SW480 (cell line): ENCODE measurements around the gene SH3BGR.
"Not testable (repeated sequence)": the region's sequence is repeated elsewhere in the genome, so short reads cannot be mapped to it uniquely, and the experiment has no call there.

ENCODE experiments used
- DNase-seq: peaks from one replicate; pipeline ENCODE4 v3.0.0-alpha.2; 2016; ENCODE audit warnings: low spot score

SH3BGR gene

DNA sequence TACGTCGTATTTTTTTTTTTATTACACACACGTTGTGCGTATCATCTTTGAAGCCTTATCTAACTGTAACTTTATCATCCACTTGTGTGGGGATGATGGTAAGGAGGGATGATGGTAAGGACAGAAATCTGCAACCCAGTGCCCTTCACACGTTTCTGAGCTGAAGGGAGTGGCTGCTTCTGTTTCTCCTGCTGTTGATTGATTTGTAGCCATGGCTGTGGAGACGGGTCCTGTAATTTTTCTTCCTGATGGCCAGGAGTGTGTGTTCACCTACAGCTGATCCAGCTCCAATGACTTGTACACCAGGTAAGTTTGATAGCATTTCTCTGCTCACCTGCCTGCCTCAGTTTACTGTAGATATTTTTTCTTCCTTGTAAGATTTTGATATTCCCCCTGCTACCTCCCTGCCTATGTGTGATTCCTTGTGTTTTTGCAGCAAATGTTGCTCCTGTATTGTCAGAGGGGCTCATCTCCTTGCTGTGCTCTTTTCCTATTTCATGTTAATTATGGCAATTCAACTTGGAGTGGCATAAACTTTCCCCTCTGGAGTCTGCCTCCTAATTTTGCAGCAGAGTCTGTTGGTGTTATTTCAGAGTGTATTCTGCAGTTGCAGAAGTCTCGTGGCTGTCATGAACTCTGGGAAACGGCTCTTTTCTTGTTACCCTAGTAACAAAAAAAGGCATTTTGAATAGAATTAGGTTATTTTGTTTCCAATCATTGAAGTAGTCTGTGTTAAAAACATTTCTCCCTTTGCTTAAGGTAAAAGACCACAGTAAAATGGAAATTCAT is 64.1 kb downstream of the SH3BGR start:
- DNase-seq: no peak

DNA sequence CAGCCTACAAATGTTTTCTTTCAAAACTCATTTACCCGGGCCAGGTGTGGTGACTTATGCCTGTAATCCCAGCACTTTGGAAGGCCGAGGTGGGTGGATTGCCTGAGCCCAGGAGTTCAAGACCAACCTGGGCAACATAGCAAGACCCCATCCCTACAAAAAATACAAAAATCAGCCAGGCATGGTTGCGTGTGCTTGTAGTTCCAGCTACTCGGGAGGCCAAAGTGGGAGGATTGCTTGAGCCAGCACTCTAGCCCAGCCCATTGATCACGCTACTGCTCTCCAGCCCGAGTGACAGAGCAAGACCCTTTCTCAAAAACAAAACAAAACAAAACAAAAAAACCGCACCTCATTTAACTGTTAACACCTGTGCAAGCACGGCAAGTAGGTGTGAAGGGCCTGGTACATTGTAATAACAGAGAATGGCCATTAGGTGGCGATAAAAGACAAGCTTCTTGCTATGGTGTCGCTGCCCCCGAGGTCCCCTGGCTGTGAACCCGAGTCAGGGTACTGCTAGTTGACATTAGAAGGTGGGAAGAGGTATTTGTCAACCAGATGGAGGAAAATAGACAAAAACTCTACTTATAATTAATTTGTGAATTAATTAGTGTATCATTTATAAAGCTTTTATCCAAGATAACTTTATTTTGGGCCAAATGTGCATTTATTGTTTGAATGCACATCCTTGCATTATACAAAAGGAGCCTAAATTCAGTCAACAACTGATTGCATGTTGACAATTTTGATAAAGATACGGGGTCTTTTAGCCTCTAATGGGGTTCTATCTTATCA is 66.5 kb downstream of the SH3BGR start:
- peak; percentile 86 for DNase-seq

DNA sequence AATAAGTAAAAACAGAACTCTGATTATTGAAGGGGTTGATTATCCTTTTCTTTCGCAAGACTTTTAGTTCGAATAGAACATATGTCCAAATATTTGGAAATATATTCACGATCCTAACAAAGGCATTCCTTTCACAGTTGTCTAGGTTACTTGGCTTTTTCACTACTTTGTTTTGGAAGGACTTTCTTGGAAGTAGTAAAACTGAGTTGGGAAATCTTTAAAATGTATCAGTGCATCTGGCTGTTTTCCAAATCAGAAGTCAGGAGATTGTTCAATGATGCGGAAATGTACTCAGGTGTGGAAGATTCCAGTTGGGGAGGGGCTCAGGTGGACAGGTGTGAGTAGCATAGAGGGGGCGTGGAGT is 67.1 kb downstream of the SH3BGR start:
- DNase-seq: no peak

DNA sequence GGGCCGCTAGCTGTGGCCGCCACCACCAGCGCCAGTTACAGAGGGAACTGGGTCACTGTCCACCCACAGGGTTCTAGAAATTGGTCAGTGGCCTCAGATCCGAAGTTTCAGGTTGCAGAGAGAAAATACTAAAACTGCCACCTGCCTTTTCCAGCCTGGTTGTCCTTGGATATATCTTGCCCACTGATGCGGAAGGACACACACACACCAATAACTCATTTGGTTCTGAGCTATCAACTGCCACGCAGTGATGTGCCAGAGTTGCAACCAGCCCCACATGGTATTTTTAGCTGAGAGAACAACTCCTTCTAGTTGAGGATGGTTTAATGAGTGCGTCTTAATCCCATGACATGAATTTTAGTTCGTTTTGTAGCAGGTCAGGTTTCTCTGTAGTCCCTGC is 68.1 kb downstream of the SH3BGR start:
- DNase-seq: no peak

- no peak for DNase-seq
These were observed 71.6 kb downstream of the SH3BGR start for GRCh38 chr21:39523399-39523798.

- no peak for DNase-seq
These were observed 72.1 kb downstream of the SH3BGR start for GRCh38 chr21:39523915-39524314.

DNA sequence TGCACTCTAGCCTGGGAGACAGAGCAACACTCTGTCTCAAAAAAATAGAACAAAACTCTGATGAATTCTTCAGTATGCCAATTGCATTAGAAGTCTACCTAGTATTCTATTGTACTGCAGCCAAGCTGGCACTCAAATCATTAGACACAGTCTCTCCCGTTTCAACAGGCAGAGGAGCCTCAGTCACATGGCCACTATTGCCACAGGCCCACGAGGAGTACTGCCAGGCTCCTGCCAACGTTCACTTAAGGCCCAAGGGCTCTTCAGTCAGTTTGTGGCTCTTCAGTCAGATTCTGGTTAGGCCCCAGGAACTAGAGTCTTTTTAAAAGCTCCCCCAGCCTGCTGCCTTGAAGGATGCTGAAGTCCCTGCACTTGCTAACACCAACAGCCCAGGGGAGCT is 73.4 kb downstream of the SH3BGR start:
- no peak for DNase-seq

- no peak for DNase-seq
These were observed 73.8 kb downstream of the SH3BGR start for GRCh38 chr21:39525601-39526000.

GRCh38 chr21:39527067-39527595 is 75.4 kb downstream of the SH3BGR start:
- DNase-seq: no peak

- no peak for DNase-seq
These were observed 76.1 kb downstream of the SH3BGR start for GRCh38 chr21:39527664-39528381.

DNA sequence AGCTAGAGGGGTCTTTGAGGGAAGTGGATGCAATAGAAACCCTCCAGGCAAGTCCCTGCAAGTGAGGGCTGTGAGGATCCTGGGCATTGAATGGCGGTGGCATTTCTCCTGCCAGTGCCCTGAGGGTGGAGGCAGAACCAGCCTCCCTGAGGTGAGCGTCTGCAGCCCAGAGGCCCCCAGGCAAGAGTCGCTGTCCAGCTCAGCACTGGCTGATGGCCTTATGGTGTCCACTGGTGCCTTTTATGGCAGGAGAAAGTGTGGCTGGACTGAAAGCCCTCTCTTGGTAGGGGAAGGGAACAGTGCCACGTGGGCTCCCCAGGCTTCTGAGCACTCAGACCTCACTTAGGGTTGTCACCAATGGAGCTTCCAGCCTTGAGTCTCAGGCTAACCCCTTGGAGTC is 77.3 kb downstream of the SH3BGR start:
- no peak for DNase-seq

GRCh38 chr21:39531064-39531463 is 79.3 kb downstream of the SH3BGR start:
- no peak for DNase-seq

GRCh38 chr21:39531840-39532239 is 80.1 kb downstream of the SH3BGR start:
- peak; percentile 52 for DNase-seq

DNA sequence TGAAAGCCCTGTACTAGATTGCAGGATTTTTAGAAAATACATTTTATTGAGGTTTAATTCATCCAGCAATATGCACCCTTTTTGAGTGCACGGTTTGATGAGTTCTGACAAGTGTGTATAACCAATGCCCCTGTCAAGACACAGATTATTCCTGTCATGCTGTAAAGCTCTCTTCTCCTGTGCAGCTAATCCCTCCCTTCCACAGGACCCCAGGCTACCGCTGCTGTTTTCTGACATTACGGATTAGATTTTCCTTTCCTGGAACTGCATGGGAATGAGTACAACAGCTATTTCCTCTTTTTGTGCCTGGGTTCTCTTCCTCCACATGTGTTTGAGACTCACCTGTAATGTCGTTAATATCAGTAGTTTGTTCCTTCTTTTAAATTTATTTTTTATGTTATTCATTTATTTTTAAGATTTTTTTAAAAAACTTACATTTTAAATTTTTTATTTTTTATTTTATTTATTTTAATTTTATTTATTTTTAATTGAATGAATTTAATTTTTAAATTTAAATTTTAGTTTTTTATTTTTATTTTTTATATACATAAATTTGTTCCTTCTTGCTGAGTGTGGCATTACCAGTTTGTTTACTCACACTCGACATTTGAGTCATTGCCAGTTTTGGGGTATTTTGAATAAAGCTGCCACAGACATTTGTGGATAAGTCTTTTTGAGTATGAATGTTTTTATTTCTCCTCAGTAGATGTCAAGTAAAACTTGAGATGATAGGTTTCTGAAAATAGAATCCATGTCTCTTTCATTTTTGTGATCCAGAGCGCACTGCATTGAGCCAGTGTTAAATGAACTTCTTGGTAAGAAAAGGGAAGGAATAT is 82.0 kb downstream of the SH3BGR start:
- DNase-seq: no peak

- DNase-seq: no peak
These were observed 84.1 kb downstream of the SH3BGR start for GRCh38 chr21:39535646-39536437.

GRCh38 chr21:39536835-39537234 is 85.1 kb downstream of the SH3BGR start:
- DNase-seq: no peak

DNA sequence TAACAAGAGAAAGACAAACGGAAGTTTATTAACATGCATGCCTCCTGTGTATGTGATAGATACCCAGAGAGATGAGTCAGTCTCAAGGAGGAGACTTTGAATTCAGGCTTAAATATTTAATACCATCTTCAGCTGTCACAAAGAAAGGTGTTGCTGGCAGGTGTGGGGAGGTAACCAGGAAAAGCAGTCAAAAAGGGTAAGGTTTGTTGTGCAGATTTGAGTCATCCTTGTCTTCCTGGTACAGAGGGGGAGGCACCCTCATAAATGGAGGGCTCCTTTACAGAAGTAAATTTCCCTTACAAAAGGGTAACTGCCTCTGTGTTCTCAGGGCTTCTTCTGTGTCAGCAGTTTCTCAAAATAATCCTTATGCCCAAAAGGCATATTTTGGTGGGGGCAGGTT is 85.8 kb downstream of the SH3BGR start:
- DNase-seq: no peak

DNA sequence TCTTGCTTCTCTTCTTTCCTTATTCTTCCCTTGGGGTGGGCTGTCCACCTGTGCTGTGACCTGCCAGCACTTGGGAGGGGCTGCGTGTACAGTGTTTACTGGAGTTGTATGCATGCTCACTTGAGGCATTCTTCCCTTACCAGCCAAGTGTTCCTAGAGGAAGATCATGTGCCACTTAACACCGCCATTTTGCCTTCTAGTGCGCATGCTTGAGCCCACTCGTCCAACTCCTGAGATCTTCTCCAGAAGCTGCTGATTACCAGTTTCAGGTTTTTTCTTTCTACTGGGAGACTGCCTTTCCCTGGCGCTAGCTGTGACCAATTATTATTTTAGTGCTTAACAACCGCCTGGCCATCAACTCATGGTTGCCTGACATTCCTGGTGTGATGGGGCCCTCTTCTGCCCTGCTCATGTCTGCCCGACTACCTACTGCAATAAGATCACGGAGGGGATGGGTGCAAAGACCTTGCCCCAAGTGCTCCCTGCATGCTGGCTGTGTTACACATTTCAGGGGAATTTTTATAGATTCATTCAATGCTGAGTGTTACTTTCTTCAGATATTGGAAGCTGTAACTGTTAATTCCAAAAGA is 86.8 kb downstream of the SH3BGR start:
- no peak for DNase-seq

DNA sequence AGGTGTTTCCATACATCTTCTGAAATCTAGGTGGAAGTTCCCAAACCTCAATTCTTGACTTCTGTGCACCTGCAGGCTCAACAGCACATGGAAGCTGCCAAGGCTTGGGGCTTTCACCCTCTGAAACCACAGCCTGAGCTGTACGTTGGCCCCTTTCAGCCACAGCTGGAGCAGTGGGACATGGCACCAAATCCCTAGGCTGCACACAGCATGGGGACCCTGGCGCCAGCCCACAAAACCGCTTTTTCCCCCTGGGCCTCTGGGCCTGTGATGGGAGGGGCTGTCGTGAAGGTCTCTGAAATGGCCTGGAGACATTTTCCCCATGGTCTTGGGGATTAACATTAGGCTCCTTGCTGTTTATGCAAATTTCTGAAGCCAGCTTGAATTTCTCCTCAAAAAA is 88.6 kb downstream of the SH3BGR start:
- DNase-seq: not testable (repeated sequence)

DNA sequence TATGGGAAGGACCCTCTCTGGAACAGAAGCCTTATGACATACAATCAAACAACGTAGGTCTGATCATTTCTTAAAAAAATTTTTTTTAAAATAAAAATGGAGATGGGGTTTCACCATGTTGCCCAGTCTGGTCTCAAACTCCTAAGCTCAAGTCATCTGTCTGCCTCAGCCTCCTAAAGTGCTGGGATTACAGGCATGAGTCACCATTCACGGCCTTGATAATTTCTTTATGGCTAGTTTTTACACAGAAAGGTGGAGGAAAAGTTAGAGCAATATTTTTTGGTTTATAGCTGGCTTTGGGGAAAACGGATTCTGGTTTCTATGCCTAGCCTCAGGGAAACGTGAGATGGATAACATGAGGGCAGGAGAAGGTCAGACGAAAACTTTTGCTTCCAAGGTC is 91.0 kb downstream of the SH3BGR start:
- no peak for DNase-seq

DNA sequence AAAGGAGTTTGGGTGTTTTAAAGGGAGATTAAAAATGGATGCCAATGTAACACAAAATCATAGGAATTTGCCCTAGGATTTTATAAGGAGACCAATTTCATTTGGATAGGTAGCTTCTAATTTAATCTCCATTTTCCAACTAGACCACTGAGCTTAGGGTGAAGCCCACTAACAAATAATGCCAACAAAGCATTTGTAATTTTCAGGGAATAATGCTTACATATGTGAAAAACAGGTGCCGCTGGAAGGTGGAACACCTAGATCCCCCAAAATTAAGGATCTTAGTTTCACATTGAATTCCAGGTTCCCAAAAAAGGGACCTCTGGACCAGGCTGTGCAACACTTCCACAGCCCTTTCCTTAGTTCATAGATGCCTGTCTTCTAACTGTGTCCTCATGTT is 94.8 kb downstream of the SH3BGR start:
- no peak for DNase-seq
